Suprapubic skin (tissue), 4 donors: Measurements from ENCODE around the gene ZDHHC6. TPM values are rescaled to one million over a fixed set of nuclear protein-coding genes. Genes with fewer than 3 reads are reported as not detected.

Experiments
- DNase-seq, 2 donors: peaks; one replicate each; pipeline ENCODE4 v3.0.0-alpha.2; 2019; ENCODE audit warnings: low spot score in 2 of 2
- H3K27ac ChIP-seq: fragments of 200-600 bp; sonication (generic); one replicate; pipeline ENCODE4 v1.5.1; 2019
- H3K27me3 ChIP-seq: fragments of 200-600 bp; sonication (generic); one replicate; pipeline ENCODE4 v1.5.1; 2019
- H3K36me3 ChIP-seq: fragments of 200-600 bp; sonication (generic); one replicate; pipeline ENCODE4 v1.5.1; 2019
- H3K4me1 ChIP-seq: fragments of 200-600 bp; sonication (generic); one replicate; pipeline ENCODE4 v1.5.1; 2019
- H3K4me3 ChIP-seq: fragments of 200-600 bp; sonication (generic); one replicate; pipeline ENCODE4 v1.5.1; 2019; ENCODE audit warnings: mild to moderate bottlenecking
- H3K9me3 ChIP-seq: fragments of 200-600 bp; sonication (generic); one replicate; pipeline ENCODE4 v1.5.1; 2019
- CTCF ChIP-seq, 2 donors: fragments of 200-600 bp in 1 of 2; fragments of 450-650 bp in 1 of 2; sonication (generic) in 1 of 2; IDR thresholded peaks; one replicate each; pipeline ENCODE4 v1.5.1; 2016 to 2019; ENCODE audit warnings: antibody characterized with exemption in 2 of 2, mild to moderate bottlenecking in 1 of 2, moderate library complexity in 1 of 2
- EP300 ChIP-seq: sonication (generic); formaldehyde crosslinking; IDR thresholded peaks from one replicate; pipeline ENCODE4 v1.6.1; 2017; ENCODE audit warnings: antibody characterized with exemption
- POLR2A ChIP-seq, 2 donors: fragments of 450-650 bp; IDR thresholded peaks; one replicate each; pipeline ENCODE4 v1.6.1; 2017; ENCODE audit warnings: antibody characterized with exemption in 2 of 2, mild to moderate bottlenecking in 2 of 2, moderate library complexity in 2 of 2
- POLR2AphosphoS5 ChIP-seq, 3 donors: sonication (generic); formaldehyde crosslinking; IDR thresholded peaks; one replicate each; pipeline ENCODE4 v1.6.1; 2017; ENCODE audit warnings: antibody characterized with exemption in 3 of 3
- WGBS: methylation state at CpG from one replicate; pipeline ENCODE4 v1.1.5; 2018; 5-methylcytosine and 5-hydroxymethylcytosine counted together
- total RNA-seq, 4 donors: library from RNA; depleted of rRNA; stranded (reverse); fragments of >200 nt; gene quantifications; one replicate each; pipeline ENCODE4 v1.1.0, GENCODE V29; 2016

The ZDHHC6 gene
- total RNA-seq, 4 donors from 2014 or later = 11.4 to 46.3 (median 15.6) TPM

- 52% methylated on average over 3 of the region's 3 CpGs for WGBS
- no peaks in the 10 kb centered on the region for H3K4me1 ChIP-seq
- no peak overlapping the region for H3K4me3 ChIP-seq
- no peaks in the 10 kb centered on the region for H3K9me3 ChIP-seq
- no peak for DNase-seq
- TF ChIP-seq POLR2A (IDR thresholded peaks at IDR 0.05) (no peak), EP300 (no peak), CTCF (IDR thresholded peaks at IDR 0.05) (no peak), POLR2AphosphoS5 (IDR thresholded peaks at IDR 0.05) (no peak)
- no peaks in the 10 kb centered on the region for H3K27me3 ChIP-seq
- no peak overlapping the region for H3K27ac ChIP-seq
- no peaks in the 10 kb centered on the region for H3K36me3 ChIP-seq
These were observed 63.4 kb downstream of the ZDHHC6 start for GRCh38 chr10:112383325-112383724.

GRCh38 chr10:112382515-112383235, 64.0 kb downstream of the ZDHHC6 start:
- no peak overlapping the region for H3K4me3 ChIP-seq
- 70% methylated on average over 9 of the region's 9 CpGs for WGBS
- no peaks in the 10 kb centered on the region for H3K4me1 ChIP-seq
- H3K27ac ChIP-seq = no peak overlapping the region
- H3K36me3 ChIP-seq = no peaks in the 10 kb centered on the region
- H3K9me3 ChIP-seq = no peaks in the 10 kb centered on the region
- TF ChIP-seq CTCF (IDR thresholded peaks at IDR 0.05) (no peak), POLR2AphosphoS5 (IDR thresholded peaks at IDR 0.05) (no peak), POLR2A (IDR thresholded peaks at IDR 0.05) (no peak), EP300 (no peak)
- no peak for DNase-seq
- no peaks in the 10 kb centered on the region for H3K27me3 ChIP-seq

Other genes with a start within 250 kb of the ZDHHC6 start
- gene TECTB, start 163.5 kb downstream of the ZDHHC6 start, total RNA-seq = not detected
- gene ACSL5, start 72.8 kb downstream of the ZDHHC6 start, total RNA-seq = 1 to 10 TPM; 3.8 to 6.5 (median 5.0) TPM
- 10 to 100 TPM; 43.0 to 81.0 (median 49.2) TPM for gene VTI1A, start 301 bp upstream of the ZDHHC6 start, total RNA-seq